ENCODE data around the gene PLXNB1. TPM values are rescaled to one million over a fixed set of nuclear protein-coding genes. Genes with fewer than 3 reads are reported as not detected.

The PLXNB1 gene
- polyA plus RNA-seq, 2 of the 4 experiments (the other 2 are of a cell fraction): 10.0 to 20.9 TPM

- ChIA-PET POLR2A (no interaction called here), CTCF (interaction anchor here (0.6 to 31.5 kb wide), 3 partner anchors 15 to 91 kb away, joined by 3 to 488 read pairs (median 10); partner anchors contain the start of gene PLXNB1)
- Histone ChIP-seq H3K4me1 (no peaks in the 10 kb centered on the region), H3K4me2 (no peak overlapping the region), H3K27ac (no peak overlapping the region), H3K9me3 (no peaks in the 10 kb centered on the region), H3K4me3 (no peak overlapping the region)
- no peak for FAIRE-seq
- 97% methylated on average over 14 of the region's 24 CpGs for WGBS (ENCODE audit: missing lambda C conversion rate)
- ATAC-seq: peak in 1 of 2 experiments; percentile 45; a peak in 3 of 6 replicates
- TF ChIP-seq MAX (IDR thresholded peaks at IDR 0.05) (no peak), RNF2 (IDR thresholded peaks at IDR 0.05; ENCODE audit: borderline replicate concordance, low read depth) (no peak), BHLHE40 (IDR thresholded peaks at IDR 0.05; ENCODE audit: low read depth, low read length) (no peak), NPAS2 (CRISPR knock-in tag; IDR thresholded peaks at IDR 0.05; ENCODE audit: borderline replicate concordance) (no peak), HOXB5 (CRISPR knock-in tag; IDR thresholded peaks at IDR 0.05) (no peak), ZFP36 (IDR thresholded peaks at IDR 0.05; ENCODE audit: borderline replicate concordance, partially characterized antibody) (no peak), MAZ (IDR thresholded peaks at IDR 0.05; ENCODE audit: borderline replicate concordance, low read depth, low read length) (no peak), HOXB13 (CRISPR knock-in tag; IDR thresholded peaks at IDR 0.05; ENCODE audit: low read depth) (no peak), ZNF302 (CRISPR knock-in tag; IDR thresholded peaks at IDR 0.05) (no peak), FOSB (CRISPR knock-in tag; IDR thresholded peaks at IDR 0.05) (no peak), MYC (IDR thresholded peaks at IDR 0.05; ENCODE audit: borderline replicate concordance, low read length) (no peak), FOXS1 (CRISPR knock-in tag; IDR thresholded peaks at IDR 0.05) (no peak), KDM5A (IDR thresholded peaks at IDR 0.05) (no peak), ZC3H11A (IDR thresholded peaks at IDR 0.05) (no peak), RCOR1 (IDR thresholded peaks at IDR 0.05; ENCODE audit: low read depth, low read length) (no peak), TP53 (CRISPR knock-in tag; IDR thresholded peaks at IDR 0.05) (no peak), BCL3 (IDR thresholded peaks at IDR 0.05) (no peak), NR3C1 (IDR thresholded peaks at IDR 0.05) (no peak), POLR2AphosphoS2 (conservative IDR thresholded peaks at IDR 0.05; ENCODE audit: low read length) (no peak)
- TF ChIP-seq, protein P1, sequence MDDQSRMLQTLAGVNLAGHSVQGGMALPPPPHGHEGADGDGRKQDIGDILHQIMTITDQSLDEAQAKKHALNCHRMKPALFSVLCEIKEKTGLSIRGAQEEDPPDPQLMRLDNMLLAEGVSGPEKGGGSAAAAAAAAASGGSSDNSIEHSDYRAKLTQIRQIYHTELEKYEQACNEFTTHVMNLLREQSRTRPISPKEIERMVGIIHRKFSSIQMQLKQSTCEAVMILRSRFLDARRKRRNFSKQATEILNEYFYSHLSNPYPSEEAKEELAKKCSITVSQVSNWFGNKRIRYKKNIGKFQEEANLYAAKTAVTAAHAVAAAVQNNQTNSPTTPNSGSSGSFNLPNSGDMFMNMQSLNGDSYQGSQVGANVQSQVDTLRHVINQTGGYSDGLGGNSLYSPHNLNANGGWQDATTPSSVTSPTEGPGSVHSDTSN (IDR thresholded peaks at IDR 0.05): no peak
- DNase-seq (ENCODE audit: low read depth in 1 of 2, low spot score in 1 of 2): no peak
Measured at GRCh38 chr3:48415251-48415953, 14.5 kb downstream of the PLXNB1 start.

DNA sequence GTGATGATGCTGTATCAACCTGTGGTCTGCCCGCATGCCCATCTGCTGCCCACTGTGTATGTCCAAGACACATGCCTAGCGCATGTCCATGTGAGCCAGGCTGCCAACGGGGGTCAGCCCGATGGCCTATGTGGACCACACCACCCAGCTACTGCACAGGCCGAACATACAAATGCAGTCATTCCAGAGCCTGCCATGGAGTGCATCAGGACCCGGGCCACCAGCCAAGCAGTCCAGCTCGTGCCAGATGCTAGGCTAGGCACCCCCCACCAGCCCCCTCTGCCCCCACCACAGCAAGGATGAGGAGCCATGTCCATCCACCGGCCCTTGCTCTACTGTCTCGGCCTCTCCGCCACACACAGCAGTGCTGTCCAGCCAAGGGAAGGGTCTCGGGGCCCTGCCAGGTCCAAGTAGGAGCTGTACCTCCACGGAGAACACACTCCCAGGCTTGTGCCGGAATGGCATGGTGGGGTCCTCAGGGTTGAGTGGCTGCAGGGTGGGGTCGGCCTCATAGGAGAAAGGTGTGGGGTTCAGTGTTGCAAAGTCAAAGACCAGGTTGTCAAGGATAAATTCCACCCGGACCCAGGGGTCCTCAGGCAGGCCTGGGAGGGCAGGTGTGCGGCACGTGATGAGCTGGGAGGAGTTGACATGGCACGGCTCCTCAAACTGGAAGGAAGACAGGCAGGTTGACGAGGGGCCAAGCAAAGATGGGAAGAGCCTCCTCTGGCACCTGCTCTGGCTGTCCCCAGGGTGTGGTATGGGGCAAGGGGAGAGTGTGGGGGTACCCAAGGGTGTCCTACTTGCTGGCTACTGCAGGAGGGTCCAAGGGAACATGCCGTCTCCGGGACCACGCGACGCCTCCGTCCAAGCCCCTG is 15.3 kb downstream of the PLXNB1 start:
- H3K4me1 ChIP-seq: no peaks in the 10 kb centered on the region
- no peak for ATAC-seq
- H3K27ac ChIP-seq: no peak overlapping the region
- no peak overlapping the region for H3K4me3 ChIP-seq
- WGBS (ENCODE audit: missing lambda C conversion rate): 89% methylated on average over 11 of the region's 25 CpGs
- H3K9me3 ChIP-seq: no peaks in the 10 kb centered on the region
- ChIA-PET CTCF (interaction anchor here (1.9 to 31.5 kb wide), 2 partner anchors 14 to 17 kb away, joined by 10 to 488 read pairs; partner anchors contain the start of gene PLXNB1), POLR2A (no interaction called here)
- no peak overlapping the region for H3K4me2 ChIP-seq
- DNase-seq (ENCODE audit: low read depth in 1 of 2, low spot score in 1 of 2): no peak
- no peak for FAIRE-seq
- TF ChIP-seq CEBPB (IDR thresholded peaks at IDR 0.05) (no peak), GATA3 (IDR thresholded peaks at IDR 0.05; ENCODE audit: borderline replicate concordance) (no peak), BHLHE40 (IDR thresholded peaks at IDR 0.05; ENCODE audit: low read depth, low read length) (no peak), RNF2 (IDR thresholded peaks at IDR 0.05; ENCODE audit: borderline replicate concordance, low read depth) (no peak), EP300 (IDR thresholded peaks at IDR 0.05) (no peak), JUN (IDR thresholded peaks at IDR 0.05) (no peak), HEYL (CRISPR knock-in tag; IDR thresholded peaks at IDR 0.05) (no peak), MAFK (IDR thresholded peaks at IDR 0.05; ENCODE audit: partially characterized antibody) (no peak), KDM5A (IDR thresholded peaks at IDR 0.05) (no peak), CBX8 (IDR thresholded peaks at IDR 0.05) (no peak), TP53 (CRISPR knock-in tag; IDR thresholded peaks at IDR 0.05) (no peak), USF2 (IDR thresholded peaks at IDR 0.05) (no peak)
- TF ChIP-seq, protein P2, sequence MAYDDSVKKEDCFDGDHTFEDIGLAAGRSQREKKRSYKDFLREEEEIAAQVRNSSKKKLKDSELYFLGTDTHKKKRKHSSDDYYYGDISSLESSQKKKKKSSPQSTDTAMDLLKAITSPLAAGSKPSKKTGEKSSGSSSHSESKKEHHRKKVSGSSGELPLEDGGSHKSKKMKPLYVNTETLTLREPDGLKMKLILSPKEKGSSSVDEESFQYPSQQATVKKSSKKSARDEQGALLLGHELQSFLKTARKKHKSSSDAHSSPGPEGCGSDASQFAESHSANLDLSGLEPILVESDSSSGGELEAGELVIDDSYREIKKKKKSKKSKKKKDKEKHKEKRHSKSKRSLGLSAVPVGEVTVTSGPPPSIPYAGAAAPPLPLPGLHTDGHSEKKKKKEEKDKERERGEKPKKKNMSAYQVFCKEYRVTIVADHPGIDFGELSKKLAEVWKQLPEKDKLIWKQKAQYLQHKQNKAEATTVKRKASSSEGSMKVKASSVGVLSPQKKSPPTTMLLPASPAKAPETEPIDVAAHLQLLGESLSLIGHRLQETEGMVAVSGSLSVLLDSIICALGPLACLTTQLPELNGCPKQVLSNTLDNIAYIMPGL (CRISPR knock-in tag; IDR thresholded peaks at IDR 0.05; ENCODE audit: borderline replicate concordance): no peak
- TF ChIP-seq, protein P3, sequence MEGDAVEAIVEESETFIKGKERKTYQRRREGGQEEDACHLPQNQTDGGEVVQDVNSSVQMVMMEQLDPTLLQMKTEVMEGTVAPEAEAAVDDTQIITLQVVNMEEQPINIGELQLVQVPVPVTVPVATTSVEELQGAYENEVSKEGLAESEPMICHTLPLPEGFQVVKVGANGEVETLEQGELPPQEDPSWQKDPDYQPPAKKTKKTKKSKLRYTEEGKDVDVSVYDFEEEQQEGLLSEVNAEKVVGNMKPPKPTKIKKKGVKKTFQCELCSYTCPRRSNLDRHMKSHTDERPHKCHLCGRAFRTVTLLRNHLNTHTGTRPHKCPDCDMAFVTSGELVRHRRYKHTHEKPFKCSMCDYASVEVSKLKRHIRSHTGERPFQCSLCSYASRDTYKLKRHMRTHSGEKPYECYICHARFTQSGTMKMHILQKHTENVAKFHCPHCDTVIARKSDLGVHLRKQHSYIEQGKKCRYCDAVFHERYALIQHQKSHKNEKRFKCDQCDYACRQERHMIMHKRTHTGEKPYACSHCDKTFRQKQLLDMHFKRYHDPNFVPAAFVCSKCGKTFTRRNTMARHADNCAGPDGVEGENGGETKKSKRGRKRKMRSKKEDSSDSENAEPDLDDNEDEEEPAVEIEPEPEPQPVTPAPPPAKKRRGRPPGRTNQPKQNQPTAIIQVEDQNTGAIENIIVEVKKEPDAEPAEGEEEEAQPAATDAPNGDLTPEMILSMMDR (IDR thresholded peaks at IDR 0.05): no peak

Data from A549 (cell line).